Adrenal gland (tissue), 5 donors: Measurements from ENCODE around the gene SLC45A3.

Experiments used
- POLR2A ChIP-seq, 2 donors: fragments of 450-650 bp; IDR thresholded peaks; one replicate each; pipeline ENCODE4 v1.6.1; 2017; ENCODE audit warnings: antibody characterized with exemption in 2 of 2, mild to moderate bottlenecking in 2 of 2, moderate library complexity in 1 of 2
- TF ChIP-seq, protein P1 (sequence below), 6 experiments: fragments of 450-650 bp in 4 of 6; fragments of 200-600 bp in 2 of 6; sonication (generic) in 1 of 6; IDR thresholded peaks; 1 replicate in 5 of 6; 2 replicates in 1 of 6; pipeline versions ENCODE4 v1.5.1 to v1.8.0; 2016 to 2021; ENCODE audit warnings: antibody characterized with exemption in 6 of 6, mild to moderate bottlenecking in 2 of 6, moderate library complexity in 1 of 6
- donor health status: DM: no; HTN: no; CAD: no.

DNA sequence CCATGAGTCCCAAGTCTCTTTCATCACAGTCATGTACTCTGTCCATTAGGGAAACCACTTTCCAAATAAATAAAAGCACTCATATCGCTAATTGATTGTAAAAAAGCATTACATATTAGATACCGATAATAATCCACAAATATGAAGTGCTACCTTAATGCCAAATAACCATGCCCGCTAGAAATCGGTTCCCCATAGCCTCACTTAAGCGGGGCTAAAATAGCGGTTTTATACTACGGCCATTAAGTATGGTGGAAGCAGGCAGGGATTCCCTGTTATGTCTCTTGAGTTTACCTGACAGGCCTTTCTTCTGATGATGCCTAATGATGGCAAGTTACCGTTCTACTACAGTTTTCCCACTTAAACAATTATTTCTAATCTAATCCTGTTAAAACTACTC, 52.4 kb downstream of the SLC45A3 start:
- TF ChIP-seq, protein P1, sequence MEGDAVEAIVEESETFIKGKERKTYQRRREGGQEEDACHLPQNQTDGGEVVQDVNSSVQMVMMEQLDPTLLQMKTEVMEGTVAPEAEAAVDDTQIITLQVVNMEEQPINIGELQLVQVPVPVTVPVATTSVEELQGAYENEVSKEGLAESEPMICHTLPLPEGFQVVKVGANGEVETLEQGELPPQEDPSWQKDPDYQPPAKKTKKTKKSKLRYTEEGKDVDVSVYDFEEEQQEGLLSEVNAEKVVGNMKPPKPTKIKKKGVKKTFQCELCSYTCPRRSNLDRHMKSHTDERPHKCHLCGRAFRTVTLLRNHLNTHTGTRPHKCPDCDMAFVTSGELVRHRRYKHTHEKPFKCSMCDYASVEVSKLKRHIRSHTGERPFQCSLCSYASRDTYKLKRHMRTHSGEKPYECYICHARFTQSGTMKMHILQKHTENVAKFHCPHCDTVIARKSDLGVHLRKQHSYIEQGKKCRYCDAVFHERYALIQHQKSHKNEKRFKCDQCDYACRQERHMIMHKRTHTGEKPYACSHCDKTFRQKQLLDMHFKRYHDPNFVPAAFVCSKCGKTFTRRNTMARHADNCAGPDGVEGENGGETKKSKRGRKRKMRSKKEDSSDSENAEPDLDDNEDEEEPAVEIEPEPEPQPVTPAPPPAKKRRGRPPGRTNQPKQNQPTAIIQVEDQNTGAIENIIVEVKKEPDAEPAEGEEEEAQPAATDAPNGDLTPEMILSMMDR (IDR thresholded peaks at IDR 0.05): no peak
- TF ChIP-seq POLR2A (IDR thresholded peaks at IDR 0.05): no peak
